SH-SY5Y (cell line): Measurements from ENCODE around the gene BORCS5.

ENCODE experiments used
- GATA2 ChIP-seq: IDR thresholded peaks from 2 replicates; pipeline ENCODE4 v1.6.1; 2011; ENCODE audit warnings: mild to moderate bottlenecking, low read depth, low read length
- GATA3 ChIP-seq: IDR thresholded peaks from 2 replicates; pipeline ENCODE4 v1.6.1; 2011; ENCODE audit warnings: low read depth, mild to moderate bottlenecking, low read length, moderate library complexity

GRCh38 chr12:12483438-12483837 lies 126.6 kb downstream of the BORCS5 start:
- TF ChIP-seq GATA3 (no peak), GATA2 (no peak)
